Measurements from ENCODE around the gene DSCAM.

DSCAM gene

DNA sequence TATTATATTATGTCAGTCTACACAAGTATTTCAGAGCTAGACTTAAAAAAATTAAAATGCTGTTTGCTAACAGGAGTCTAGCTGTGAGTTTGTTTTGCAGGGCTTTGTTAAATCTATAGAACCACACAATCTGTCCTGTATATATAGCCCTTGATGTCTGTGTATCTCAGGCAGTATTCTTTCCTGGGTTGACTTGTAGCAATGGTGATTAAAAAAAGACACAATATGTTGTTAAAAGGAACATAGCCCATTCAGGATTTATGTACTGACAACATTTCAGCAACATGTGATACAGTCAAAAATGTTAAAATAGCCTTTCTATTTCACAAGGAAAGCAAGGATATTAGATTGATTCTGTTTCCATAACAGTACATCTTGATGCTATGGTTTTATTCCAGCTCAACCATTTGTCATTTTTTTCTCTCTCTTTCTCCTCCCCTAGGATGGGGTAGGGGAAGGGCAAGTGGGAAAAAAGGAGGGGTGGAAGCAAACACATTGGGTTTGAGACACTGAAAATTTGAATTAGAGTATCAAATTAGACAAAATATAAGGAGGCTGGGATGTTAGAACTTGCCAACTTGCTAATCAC, 139.2 kb downstream of the DSCAM start:
- TF ChIP-seq TAF1 (IDR thresholded peaks at IDR 0.05; ENCODE audit: borderline replicate concordance, insufficient read depth, low read length) (no peak), FOXP2 (optimal IDR thresholded peaks at IDR 0.05; ENCODE audit: borderline replicate concordance, extremely low read depth, extremely low read length, insufficient read depth) (no peak), POLR2AphosphoS5 (IDR thresholded peaks at IDR 0.05; ENCODE audit: low read depth, low read length) (no peak), SIN3A (IDR thresholded peaks at IDR 0.05; ENCODE audit: borderline replicate concordance, insufficient read depth, low read length) (no peak)
- TF ChIP-seq, protein P1, sequence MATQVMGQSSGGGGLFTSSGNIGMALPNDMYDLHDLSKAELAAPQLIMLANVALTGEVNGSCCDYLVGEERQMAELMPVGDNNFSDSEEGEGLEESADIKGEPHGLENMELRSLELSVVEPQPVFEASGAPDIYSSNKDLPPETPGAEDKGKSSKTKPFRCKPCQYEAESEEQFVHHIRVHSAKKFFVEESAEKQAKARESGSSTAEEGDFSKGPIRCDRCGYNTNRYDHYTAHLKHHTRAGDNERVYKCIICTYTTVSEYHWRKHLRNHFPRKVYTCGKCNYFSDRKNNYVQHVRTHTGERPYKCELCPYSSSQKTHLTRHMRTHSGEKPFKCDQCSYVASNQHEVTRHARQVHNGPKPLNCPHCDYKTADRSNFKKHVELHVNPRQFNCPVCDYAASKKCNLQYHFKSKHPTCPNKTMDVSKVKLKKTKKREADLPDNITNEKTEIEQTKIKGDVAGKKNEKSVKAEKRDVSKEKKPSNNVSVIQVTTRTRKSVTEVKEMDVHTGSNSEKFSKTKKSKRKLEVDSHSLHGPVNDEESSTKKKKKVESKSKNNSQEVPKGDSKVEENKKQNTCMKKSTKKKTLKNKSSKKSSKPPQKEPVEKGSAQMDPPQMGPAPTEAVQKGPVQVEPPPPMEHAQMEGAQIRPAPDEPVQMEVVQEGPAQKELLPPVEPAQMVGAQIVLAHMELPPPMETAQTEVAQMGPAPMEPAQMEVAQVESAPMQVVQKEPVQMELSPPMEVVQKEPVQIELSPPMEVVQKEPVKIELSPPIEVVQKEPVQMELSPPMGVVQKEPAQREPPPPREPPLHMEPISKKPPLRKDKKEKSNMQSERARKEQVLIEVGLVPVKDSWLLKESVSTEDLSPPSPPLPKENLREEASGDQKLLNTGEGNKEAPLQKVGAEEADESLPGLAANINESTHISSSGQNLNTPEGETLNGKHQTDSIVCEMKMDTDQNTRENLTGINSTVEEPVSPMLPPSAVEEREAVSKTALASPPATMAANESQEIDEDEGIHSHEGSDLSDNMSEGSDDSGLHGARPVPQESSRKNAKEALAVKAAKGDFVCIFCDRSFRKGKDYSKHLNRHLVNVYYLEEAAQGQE (IDR thresholded peaks at IDR 0.05; ENCODE audit: insufficient read depth in 1 of 2, low read depth in 2 of 2, low read length in 2 of 2), result no peak

DNA sequence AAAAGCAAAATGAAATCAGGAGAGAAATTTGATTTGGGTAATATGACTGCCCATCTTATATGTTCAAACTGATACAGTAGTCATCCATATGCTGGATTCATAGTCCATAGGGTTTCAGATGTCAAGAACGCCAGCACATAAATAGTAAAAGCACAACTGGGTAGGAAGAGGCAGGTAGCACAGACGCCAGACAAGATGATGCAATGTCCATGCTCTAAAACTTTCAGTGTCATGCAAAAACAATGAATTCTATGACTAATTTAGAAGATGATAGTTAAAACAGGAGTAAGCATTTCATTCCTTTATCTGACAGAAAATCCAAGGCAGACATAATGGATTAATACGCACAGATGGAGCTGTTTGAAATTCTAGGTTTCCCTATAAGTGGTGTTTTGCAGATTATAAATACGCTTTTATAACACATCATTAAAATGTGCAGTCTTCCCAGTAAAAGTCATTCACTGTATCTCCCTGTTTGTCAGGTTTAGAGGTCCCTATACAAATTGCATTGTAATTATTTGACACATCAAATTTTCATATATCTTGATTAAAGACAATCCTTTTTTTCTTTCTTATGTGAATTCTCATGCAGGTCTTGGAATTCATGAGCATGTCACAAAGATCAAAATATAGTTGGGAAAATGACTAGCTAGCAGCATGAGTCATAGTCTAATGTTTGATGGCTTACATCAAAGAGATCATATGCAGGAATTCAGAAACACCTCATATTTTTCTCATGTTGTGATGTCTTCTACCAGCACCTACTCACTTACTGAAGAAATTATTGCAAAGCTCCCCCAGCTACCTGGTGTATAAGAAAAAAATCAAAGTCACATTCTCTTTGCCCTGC, 139.9 kb downstream of the DSCAM start:
- no peak for TF ChIP-seq TAF1 (IDR thresholded peaks at IDR 0.05; ENCODE audit: borderline replicate concordance, insufficient read depth, low read length)
- TF ChIP-seq SIN3A (IDR thresholded peaks at IDR 0.05; ENCODE audit: borderline replicate concordance, insufficient read depth, low read length), result no peak
- TF ChIP-seq, protein P1 (IDR thresholded peaks at IDR 0.05; ENCODE audit: insufficient read depth in 1 of 2, low read depth in 2 of 2, low read length in 2 of 2), result no peak
- TF ChIP-seq POLR2AphosphoS5 (IDR thresholded peaks at IDR 0.05; ENCODE audit: low read depth, low read length), result no peak
- no peak for TF ChIP-seq FOXP2 (optimal IDR thresholded peaks at IDR 0.05; ENCODE audit: borderline replicate concordance, extremely low read depth, extremely low read length, insufficient read depth)

DNA sequence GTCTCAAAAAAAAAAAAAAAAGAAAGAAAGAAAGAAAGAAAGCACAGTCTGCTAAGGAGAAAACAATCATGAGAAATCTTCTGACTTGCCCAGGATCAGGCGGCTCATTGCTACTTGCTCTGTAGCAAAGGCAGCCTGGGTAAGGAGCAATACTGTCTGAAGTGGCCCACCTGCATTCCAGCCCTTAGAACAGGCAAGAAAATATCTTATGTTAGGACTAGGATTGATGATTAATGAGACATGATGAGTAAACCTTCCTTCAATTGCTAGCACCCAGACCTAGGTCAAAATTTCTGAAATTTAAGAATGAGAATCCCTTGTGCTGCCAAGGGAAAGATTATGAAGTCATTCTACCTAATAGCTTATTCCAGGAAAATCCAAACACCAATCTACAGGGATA, 140.8 kb downstream of the DSCAM start:
- TF ChIP-seq POLR2AphosphoS5 (IDR thresholded peaks at IDR 0.05; ENCODE audit: low read depth, low read length), result no peak
- TF ChIP-seq TAF1 (IDR thresholded peaks at IDR 0.05; ENCODE audit: borderline replicate concordance, insufficient read depth, low read length), result no peak
- TF ChIP-seq FOXP2 (optimal IDR thresholded peaks at IDR 0.05; ENCODE audit: borderline replicate concordance, extremely low read depth, extremely low read length, insufficient read depth), result no peak
- no peak for TF ChIP-seq SIN3A (IDR thresholded peaks at IDR 0.05; ENCODE audit: borderline replicate concordance, insufficient read depth, low read length)
- TF ChIP-seq, protein P1 (IDR thresholded peaks at IDR 0.05; ENCODE audit: insufficient read depth in 1 of 2, low read depth in 2 of 2, low read length in 2 of 2), result no peak

DNA sequence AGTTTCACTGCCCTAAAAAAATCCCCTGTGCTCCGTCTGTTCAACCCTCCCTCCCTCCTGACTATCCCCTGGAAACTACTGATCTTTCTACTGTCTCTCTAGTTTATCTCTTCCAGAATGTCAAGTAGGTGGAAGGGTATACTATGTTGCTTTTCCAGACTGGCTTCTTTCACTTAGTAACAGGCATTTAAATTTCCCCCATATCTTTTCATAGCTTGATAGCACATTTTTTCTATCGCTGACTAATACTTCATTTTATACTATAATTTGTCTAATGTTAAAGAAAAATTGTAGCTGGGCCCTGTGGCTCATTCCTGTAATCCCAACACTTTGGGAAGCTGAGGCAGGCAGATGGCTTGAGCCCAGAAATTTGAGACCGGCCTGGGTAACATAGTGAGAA, 142.8 kb downstream of the DSCAM start:
- TF ChIP-seq FOXP2 (optimal IDR thresholded peaks at IDR 0.05; ENCODE audit: borderline replicate concordance, extremely low read depth, extremely low read length, insufficient read depth) (no peak), POLR2AphosphoS5 (IDR thresholded peaks at IDR 0.05; ENCODE audit: low read depth, low read length) (no peak), TAF1 (IDR thresholded peaks at IDR 0.05; ENCODE audit: borderline replicate concordance, insufficient read depth, low read length) (no peak), SIN3A (IDR thresholded peaks at IDR 0.05; ENCODE audit: borderline replicate concordance, insufficient read depth, low read length) (no peak)
- TF ChIP-seq, protein P1 (IDR thresholded peaks at IDR 0.05; ENCODE audit: insufficient read depth in 1 of 2, low read depth in 2 of 2, low read length in 2 of 2), result no peak

Measured in PFSK-1 (cell line).